Activated T-helper 1 cell treated with anti-CD3 and anti-CD28 coated beads, Interleukin-12 subunit alpha, Interleukin-12 subunit beta, Interleukin-2, Interleukin-4 antibody, amounts not matched to agents 30 ng/mL and 10 ng/mL and 1 ng/mL, durations not matched to agents 14 hours and 24 hours and 36 hours (primary cell): ENCODE measurements around the gene NAMPT. TPM values are rescaled to one million over a fixed set of nuclear protein-coding genes. Genes with fewer than 3 reads are reported as not detected.
"Not testable (repeated sequence)": the region's sequence is repeated elsewhere in the genome, so short reads cannot be mapped to it uniquely, and the experiment has no call there.

Experiments
- DNase-seq: peaks from one replicate; pipeline ENCODE4 v3.0.0; 2021; ENCODE audit warnings: low spot score
- H3K27ac Mint-ChIP-seq: one replicate; pipeline ENCODE4 v1.8.0; 2021; ENCODE audit warnings: mild to moderate bottlenecking, mixed read lengths
- H3K27me3 Mint-ChIP-seq: one replicate; pipeline ENCODE4 v1.8.0; 2022; ENCODE audit warnings: mild to moderate bottlenecking, moderate library complexity, mixed read lengths; ENCODE audit not compliant: insufficient read depth
- H3K36me3 Mint-ChIP-seq: one replicate; pipeline ENCODE4 v1.8.0; 2021; ENCODE audit warnings: low read depth, mixed read lengths
- H3K4me1 Mint-ChIP-seq: one replicate; pipeline ENCODE4 v1.8.0; 2021; ENCODE audit warnings: low read depth, mixed read lengths
- H3K4me3 Mint-ChIP-seq: one replicate; pipeline ENCODE4 v1.8.0; 2021; ENCODE audit warnings: mild to moderate bottlenecking, moderate library complexity, mixed read lengths
- H3K9me3 Mint-ChIP-seq: one replicate; pipeline ENCODE4 v1.8.0; 2021; ENCODE audit warnings: mixed read lengths
- intact Hi-C: fragments of 100-400 bp; cut with micrococcal nuclease; formaldehyde crosslinking; loops from one replicate; pipeline ENCODE4 v1.15.1; 2024
- total RNA-seq: library from RNA; stranded (reverse); gene quantifications from 2 replicates; pipeline ENCODE4 v1.2.3, GENCODE V29; 2022

Gene NAMPT
- total RNA-seq = 415 and 417 TPM in 2 replicates

GRCh38 chr7:106284714-106285050 is at the start of gene NAMPT:
TSS of gene NAMPT (minus strand) at chr7:106284983. CDS start at chr7:106284884, 99 bp downstream.
- H3K27me3 Mint-ChIP-seq = peaks cover 2% of the 10 kb centered on the region

GRCh38 chr7:106332201-106332600 is 47.4 kb upstream of the NAMPT start:
- DNase-seq = no peak
- intact Hi-C loops = no loop called here
- peaks cover 19% of the 10 kb centered on the region for H3K4me1 Mint-ChIP-seq
- H3K36me3 Mint-ChIP-seq = no peaks in the 10 kb centered on the region
- H3K27me3 Mint-ChIP-seq = peaks cover 2% of the 10 kb centered on the region
- H3K27ac Mint-ChIP-seq = no peak overlapping the region
- H3K9me3 Mint-ChIP-seq = peaks cover 3% of the 10 kb centered on the region
- H3K4me3 Mint-ChIP-seq = no peak overlapping the region

More at GRCh38 chr7:106284714-106285050, at the start of gene NAMPT:
- intact Hi-C loops = loop anchor here (1.0 to 10.0 kb wide), 10 partner anchors 121 to 1380 kb away; partner anchors contain the start of genes CCDC71L, SLC26A4 and SYPL1
- peak within 1 kb of the TSS; percentile 99 for H3K27ac Mint-ChIP-seq
- no peak for DNase-seq
- peak within 1 kb of the TSS; percentile 100 for H3K4me3 Mint-ChIP-seq
- peaks cover 59% of the 10 kb centered on the region for H3K4me1 Mint-ChIP-seq
- peaks cover 28% of the 10 kb centered on the region for H3K36me3 Mint-ChIP-seq
- no peaks in the 10 kb centered on the region for H3K9me3 Mint-ChIP-seq

- DNase-seq = no peak
- H3K4me1 Mint-ChIP-seq = peaks cover 19% of the 10 kb centered on the region
- peaks cover 2% of the 10 kb centered on the region for H3K27me3 Mint-ChIP-seq
- H3K27ac Mint-ChIP-seq = no peak overlapping the region
- no peaks in the 10 kb centered on the region for H3K36me3 Mint-ChIP-seq
- H3K4me3 Mint-ChIP-seq = no peak overlapping the region
- H3K9me3 Mint-ChIP-seq = no peaks in the 10 kb centered on the region
- intact Hi-C loops = no loop called here
Observed at GRCh38 chr7:106331441-106332175, 46.8 kb upstream of the NAMPT start.

GRCh38 chr7:106329971-106330733 is 45.4 kb upstream of the NAMPT start:
- DNase-seq = no peak
- Mint-ChIP-seq H3K27me3 (peaks cover 2% of the 10 kb centered on the region), H3K9me3 (no peaks in the 10 kb centered on the region), H3K36me3 (no peaks in the 10 kb centered on the region), H3K4me3 (peak overlapping the region; percentile 29), H3K27ac (peak overlapping the region; percentile 14), H3K4me1 (peaks cover 19% of the 10 kb centered on the region)
- intact Hi-C loops = loop anchor here (1.0 kb wide), 1 partner anchor 16 kb away; no protein-coding TSS in a partner anchor

GRCh38 chr7:106329408-106329807 is 44.6 kb upstream of the NAMPT start:
- intact Hi-C loops = no loop called here
- DNase-seq = no peak
- Mint-ChIP-seq H3K27me3 (peaks cover 2% of the 10 kb centered on the region), H3K4me3 (no peak overlapping the region), H3K27ac (no peak overlapping the region), H3K4me1 (peaks cover 19% of the 10 kb centered on the region), H3K36me3 (no peaks in the 10 kb centered on the region), H3K9me3 (no peaks in the 10 kb centered on the region)

- Mint-ChIP-seq H3K9me3 (no peaks in the 10 kb centered on the region), H3K36me3 (no peaks in the 10 kb centered on the region), H3K4me1 (peaks cover 19% of the 10 kb centered on the region), H3K4me3 (no peak overlapping the region), H3K27me3 (peaks cover 2% of the 10 kb centered on the region), H3K27ac (no peak overlapping the region)
- DNase-seq = no peak
- intact Hi-C loops = no loop called here
Observed at GRCh38 chr7:106327538-106328481, 43.0 kb upstream of the NAMPT start.

- Mint-ChIP-seq H3K27me3 (peaks cover 2% of the 10 kb centered on the region), H3K4me3 (no peak overlapping the region), H3K9me3 (peaks cover 6% of the 10 kb centered on the region), H3K27ac (no peak overlapping the region), H3K36me3 (no peaks in the 10 kb centered on the region), H3K4me1 (peaks cover 19% of the 10 kb centered on the region)
- intact Hi-C loops = no loop called here
- no peak for DNase-seq
Observed at GRCh38 chr7:106326594-106327537, 42.1 kb upstream of the NAMPT start.

- H3K9me3 Mint-ChIP-seq, H3K27ac Mint-ChIP-seq, DNase-seq, H3K4me1 Mint-ChIP-seq, H3K27me3 Mint-ChIP-seq, H3K4me3 Mint-ChIP-seq, intact Hi-C loops, H3K36me3 Mint-ChIP-seq: not testable (repeated sequence)
Observed at GRCh38 chr7:106324509-106324908, 39.7 kb upstream of the NAMPT start.

- H3K27me3 Mint-ChIP-seq, H3K4me3 Mint-ChIP-seq, intact Hi-C loops, DNase-seq, H3K27ac Mint-ChIP-seq, H3K4me1 Mint-ChIP-seq, H3K36me3 Mint-ChIP-seq: not testable (repeated sequence)
- peaks cover 12% of the 10 kb centered on the region for H3K9me3 Mint-ChIP-seq
Observed at GRCh38 chr7:106320254-106320770, 35.5 kb upstream of the NAMPT start.

GRCh38 chr7:106318482-106318881 is 33.7 kb upstream of the NAMPT start:
- Mint-ChIP-seq H3K36me3 (no peaks in the 10 kb centered on the region), H3K27me3 (peaks cover 8% of the 10 kb centered on the region), H3K4me3 (no peak overlapping the region), H3K4me1 (peaks cover 9% of the 10 kb centered on the region), H3K27ac (no peak overlapping the region), H3K9me3 (peaks cover 24% of the 10 kb centered on the region)
- intact Hi-C loops = no loop called here
- DNase-seq = no peak

GRCh38 chr7:106317971-106318370 is 33.2 kb upstream of the NAMPT start:
- Mint-ChIP-seq H3K4me1 (peaks cover 15% of the 10 kb centered on the region), H3K27me3 (peaks cover 8% of the 10 kb centered on the region), H3K4me3 (no peak overlapping the region), H3K27ac (no peak overlapping the region), H3K9me3 (peaks cover 27% of the 10 kb centered on the region), H3K36me3 (no peaks in the 10 kb centered on the region)
- no peak for DNase-seq
- intact Hi-C loops = no loop called here
